ENCODE measurements around the gene RTL5.
A peak's percentile ranks its signal among the peaks of the same experiment; 100 is the strongest.

The RTL5 gene

GRCh38 chrX:72130156-72130761 lies 1.5 kb downstream of the RTL5 start:
- no peak for TF ChIP-seq CTCF (IDR thresholded peaks at IDR 0.05; ENCODE audit: low read depth, low read length, missing control alignments)
- DNase-seq (ENCODE audit: low read depth) = no peak
- no peak overlapping the region for H3K4me3 ChIP-seq (ENCODE audit: low read depth, low read length)

- TF ChIP-seq CTCF (IDR thresholded peaks at IDR 0.05; ENCODE audit: low read depth, low read length, missing control alignments) = no peak
- H3K4me3 ChIP-seq (ENCODE audit: low read depth, low read length) = no peak overlapping the region
- no peak for DNase-seq (ENCODE audit: low read depth)
These were observed 2.1 kb downstream of the RTL5 start for GRCh38 chrX:72129661-72130060.

- no peak for DNase-seq (ENCODE audit: low read depth)
- H3K4me3 ChIP-seq (ENCODE audit: low read depth, low read length) = no peak overlapping the region
- TF ChIP-seq CTCF (IDR thresholded peaks at IDR 0.05; ENCODE audit: low read depth, low read length, missing control alignments) = peak; percentile 30
These were observed 2.8 kb downstream of the RTL5 start for GRCh38 chrX:72128881-72129280.

- no peak overlapping the region for H3K4me3 ChIP-seq (ENCODE audit: low read depth, low read length)
- TF ChIP-seq CTCF (IDR thresholded peaks at IDR 0.05; ENCODE audit: low read depth, low read length, missing control alignments) = no peak
- DNase-seq (ENCODE audit: low read depth) = no peak
These were observed 3.4 kb downstream of the RTL5 start for GRCh38 chrX:72128183-72128834.

- no peak for TF ChIP-seq CTCF (IDR thresholded peaks at IDR 0.05; ENCODE audit: low read depth, low read length, missing control alignments)
- no peak overlapping the region for H3K4me3 ChIP-seq (ENCODE audit: low read depth, low read length)
- no peak for DNase-seq (ENCODE audit: low read depth)
These were observed 4.4 kb downstream of the RTL5 start for GRCh38 chrX:72127332-72127731.

GRCh38 chrX:72126539-72127140 lies 5.1 kb downstream of the RTL5 start:
- peak; percentile 80 for TF ChIP-seq CTCF (IDR thresholded peaks at IDR 0.05; ENCODE audit: low read depth, low read length, missing control alignments)
- no peak for DNase-seq (ENCODE audit: low read depth)
- H3K4me3 ChIP-seq (ENCODE audit: low read depth, low read length) = no peak overlapping the region
